Renal pelvis (tissue), 4 donors: ENCODE measurements around the gene FBXW8. TPM values are rescaled to one million over a fixed set of nuclear protein-coding genes. Genes with fewer than 3 reads are reported as not detected.

ENCODE experiments used
- DNase-seq: peaks from one replicate; pipeline ENCODE4 v3.0.0-alpha.2; 2013
- polyA plus RNA-seq, 3 donors: library from polyadenylated mRNA; unstranded; fragments of 120-200 nt; gene quantifications; one replicate each; pipeline ENCODE4 v1.2.1, GENCODE V29; 2013; ENCODE audit not compliant: insufficient read length in 3 of 3

Gene FBXW8
- polyA plus RNA-seq, 3 donors, result 25.3 to 25.9 (median 25.6) TPM

DNA sequence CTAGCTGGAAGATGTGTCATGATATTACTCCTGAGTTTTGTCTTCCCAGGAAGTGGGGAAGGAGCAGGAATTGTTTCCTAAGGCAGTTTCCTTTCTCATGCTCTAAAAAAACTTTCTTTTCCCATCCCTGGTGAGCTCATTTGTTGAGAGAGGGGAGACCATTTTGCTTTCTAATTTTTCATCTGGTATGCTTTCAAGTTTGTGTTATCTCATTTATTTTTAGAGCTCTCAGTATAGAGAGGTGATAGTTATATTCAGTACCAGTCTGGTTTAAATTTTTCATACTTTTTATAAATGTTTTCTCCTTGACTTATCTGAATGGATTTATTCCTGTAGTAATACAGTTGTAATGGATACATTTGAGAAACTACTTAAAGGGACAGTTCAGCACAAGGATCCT lies 79.6 kb downstream of the FBXW8 start:
- DNase-seq, result no peak

DNA sequence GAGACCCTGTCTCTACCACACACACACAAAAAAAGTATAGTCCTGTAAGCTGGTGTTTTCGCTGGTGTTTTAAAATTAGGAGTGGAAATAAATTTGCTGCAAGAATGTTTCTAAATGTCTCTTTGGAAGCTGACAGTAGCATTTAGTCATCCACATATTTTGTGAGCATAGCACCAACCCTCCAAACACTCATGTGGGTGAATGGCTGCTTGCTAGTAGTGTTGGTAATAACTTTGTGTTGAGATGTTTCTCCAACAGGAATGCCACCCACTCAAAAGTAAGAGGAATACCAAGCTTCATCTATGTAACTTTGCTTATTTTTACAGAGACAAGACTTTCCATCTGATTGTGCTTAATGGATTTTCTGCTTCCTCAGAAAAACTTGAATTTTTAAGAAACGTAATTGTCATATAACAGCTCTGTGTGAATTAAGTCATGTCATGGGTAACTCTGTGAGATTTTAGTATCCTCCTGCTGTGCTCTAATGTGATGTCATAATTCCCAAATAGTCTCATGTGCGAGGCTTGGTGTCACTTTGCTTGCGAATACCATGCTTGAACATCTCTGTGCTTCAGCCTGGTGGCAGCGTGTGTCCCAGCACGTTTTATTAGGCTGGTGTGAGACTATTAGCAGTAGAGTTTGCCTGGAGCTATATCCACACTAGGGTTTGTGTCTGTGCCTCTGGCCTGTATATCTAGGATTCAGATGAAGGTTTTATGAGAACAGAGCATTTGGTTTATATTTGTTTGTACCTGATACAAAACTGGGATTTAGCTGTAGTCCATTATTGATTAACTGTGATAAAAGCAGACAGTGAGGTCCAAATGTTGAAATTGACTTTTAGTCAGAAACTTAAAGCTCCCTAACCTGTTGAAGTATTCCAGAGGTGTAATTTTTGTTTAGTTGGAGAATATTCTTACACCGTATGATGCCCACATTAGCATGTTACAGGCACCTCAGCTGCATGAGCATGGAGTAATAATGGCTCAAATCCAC lies 80.5 kb downstream of the FBXW8 start:
- no peak for DNase-seq

DNA sequence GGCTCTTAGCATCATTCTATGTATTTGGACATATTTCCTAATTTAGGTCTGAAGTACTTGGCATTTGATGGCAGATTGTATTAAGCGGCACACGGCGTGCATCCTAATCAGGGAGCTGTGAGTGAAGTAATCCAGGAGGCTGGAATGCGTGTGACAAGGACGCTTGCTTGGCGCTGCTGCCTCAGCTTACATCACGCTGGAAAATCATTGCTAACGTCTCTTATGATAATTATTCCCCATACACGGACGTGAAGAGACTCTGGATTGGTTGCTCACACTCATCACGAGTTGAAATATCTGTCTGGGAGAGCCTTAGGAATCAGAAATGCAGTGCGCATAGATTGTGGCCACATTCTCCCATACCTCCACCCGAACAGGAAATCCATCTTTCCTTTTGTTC lies 85.3 kb downstream of the FBXW8 start:
- no peak for DNase-seq

DNA sequence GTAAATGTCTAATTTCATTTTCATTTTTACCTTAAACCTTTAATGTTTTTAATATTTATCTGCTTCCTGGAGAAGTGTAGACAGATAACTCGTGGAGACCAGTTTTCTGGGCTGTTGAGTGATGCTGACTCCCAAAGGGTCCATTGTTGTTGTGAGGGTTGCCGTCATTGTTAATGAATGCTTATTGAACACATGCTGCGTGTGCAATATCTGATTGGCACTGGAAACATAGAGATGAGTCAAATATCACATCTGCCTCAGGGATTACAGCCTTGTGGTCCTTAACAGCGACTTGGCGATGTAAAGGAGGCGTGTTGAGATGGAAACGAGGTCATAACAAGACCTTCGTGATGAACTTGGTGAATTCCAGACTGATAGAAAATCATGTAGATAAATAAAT lies 85.9 kb downstream of the FBXW8 start:
- no peak for DNase-seq

DNA sequence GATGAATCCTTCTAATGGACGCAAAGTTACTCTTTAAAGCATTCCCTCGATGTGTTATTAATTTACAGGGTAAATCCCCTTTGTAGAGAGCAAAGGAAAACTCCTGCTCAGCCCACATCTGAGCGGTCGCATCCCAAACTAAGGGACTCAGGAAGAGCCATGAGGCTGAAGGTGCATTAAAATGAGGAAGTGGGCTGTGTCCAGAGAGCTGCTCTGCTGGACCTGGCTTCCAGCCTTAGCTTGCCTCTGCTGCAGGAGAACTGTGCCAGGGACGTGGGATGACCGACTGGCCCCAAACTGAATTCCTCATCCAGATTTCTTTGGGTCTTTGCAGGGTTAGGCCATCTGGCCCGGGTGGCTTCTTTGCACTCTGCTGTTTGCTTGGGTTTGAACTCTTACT lies 88.3 kb downstream of the FBXW8 start:
- DNase-seq, result no peak

DNA sequence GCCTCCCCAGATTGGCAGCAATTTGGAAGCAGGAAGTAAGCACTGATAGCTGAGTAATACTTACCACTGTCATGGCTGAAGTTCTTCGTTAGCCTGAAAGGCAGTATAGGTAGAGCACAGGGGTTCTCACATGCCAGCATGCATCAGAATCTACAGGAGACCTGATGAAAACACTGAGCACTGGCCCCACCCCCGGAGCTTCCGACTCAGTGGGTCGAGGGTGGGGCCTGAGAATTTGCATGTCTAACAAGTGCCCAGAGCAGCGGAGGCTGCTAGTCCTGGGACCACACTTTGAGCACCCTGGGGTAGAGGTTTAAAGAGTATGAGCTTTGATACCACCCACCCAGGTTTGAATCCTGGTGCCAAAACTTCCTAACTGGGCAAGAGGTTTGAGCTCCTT lies 89.6 kb downstream of the FBXW8 start:
- DNase-seq, result no peak

DNA sequence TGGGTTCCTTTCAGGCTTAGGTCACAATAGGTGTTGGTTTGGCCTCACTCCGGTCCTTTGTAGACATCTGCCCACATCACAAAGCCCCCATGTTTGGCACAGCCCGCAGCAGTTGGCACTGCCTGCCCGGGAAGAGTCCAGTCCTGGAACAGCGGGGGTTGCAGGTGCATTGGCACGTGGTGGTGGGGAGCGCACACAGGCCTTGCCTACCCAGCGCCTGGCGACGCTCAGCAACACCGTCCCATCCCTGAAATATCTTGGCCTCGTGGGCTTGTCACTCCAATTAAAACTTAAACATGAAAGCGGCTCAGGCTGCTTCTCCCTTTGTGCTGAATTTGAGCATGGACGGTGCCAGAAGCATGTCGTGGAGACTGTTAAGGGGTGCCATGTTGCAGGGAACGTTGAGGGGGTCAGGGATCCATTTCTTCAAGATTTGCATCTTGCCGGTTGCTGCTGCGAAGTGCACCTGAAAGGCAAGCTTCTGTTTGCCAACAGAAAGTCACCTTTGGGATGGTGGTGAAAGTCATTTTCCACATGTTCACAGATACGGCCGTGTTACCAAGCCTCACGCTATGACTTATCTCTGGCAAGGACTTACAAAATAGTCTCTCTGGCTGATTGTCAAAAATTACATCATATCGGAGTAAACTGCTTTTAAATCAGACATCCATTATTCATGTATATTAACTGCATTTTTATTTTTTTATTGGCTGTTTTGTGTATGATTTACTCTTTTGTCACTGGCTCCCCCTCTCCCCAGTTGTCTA lies 91.5 kb downstream of the FBXW8 start:
- DNase-seq, result no peak

DNA sequence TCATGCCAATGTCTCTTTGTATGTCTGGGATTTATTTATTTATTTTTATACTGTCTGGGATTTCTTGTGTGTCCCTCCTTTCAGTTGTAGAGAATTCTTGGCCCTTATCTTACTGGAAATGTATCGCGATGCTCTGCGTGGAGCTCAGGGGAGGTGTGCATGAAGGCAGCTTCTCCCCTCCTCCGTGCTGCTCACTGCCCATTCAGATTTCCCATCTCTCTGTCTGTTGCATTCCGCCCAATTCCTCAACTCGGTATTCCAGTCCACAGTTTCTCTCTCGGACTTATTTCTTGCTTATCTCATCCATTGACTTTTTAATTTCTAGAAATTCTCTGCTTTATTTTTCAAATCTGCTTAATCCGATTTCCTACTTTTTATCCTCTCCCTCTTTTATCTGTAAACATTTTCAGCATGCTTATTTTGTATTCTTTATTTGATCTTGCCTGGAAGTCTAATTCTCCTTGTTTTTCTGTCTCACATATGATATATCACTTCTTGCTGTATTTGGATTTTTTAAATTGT lies 93.2 kb downstream of the FBXW8 start:
- no peak for DNase-seq

DNA sequence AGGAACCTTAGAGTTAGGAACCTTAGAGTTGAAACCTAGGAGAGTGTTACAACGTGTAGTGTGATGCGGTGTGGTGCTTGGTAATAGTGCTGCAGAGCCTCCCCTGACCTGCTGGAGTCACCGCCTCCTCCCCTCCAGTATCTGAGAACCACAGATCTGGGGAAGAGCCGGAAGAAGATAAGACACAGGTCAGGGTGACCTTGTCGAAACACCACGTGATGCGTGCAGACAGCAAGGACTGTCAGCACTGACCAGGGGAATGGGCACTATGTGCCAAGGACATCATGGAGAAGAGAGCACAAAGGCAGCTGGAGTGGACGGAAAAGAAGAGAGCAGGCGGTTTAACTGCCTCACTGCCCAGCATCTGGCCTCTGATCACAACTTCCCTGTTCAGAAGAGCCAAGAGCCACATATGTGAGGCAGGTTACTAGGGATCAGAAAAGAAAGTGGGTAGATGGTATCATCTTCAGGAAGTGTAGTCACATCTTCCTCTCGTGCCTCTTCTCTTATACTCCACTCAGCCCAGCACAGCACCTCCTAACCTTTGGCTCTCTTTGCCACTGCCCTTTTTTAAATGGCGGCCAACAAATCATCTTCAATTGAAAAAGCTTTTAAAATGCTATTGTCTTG lies 94.8 kb downstream of the FBXW8 start:
- no peak for DNase-seq

DNA sequence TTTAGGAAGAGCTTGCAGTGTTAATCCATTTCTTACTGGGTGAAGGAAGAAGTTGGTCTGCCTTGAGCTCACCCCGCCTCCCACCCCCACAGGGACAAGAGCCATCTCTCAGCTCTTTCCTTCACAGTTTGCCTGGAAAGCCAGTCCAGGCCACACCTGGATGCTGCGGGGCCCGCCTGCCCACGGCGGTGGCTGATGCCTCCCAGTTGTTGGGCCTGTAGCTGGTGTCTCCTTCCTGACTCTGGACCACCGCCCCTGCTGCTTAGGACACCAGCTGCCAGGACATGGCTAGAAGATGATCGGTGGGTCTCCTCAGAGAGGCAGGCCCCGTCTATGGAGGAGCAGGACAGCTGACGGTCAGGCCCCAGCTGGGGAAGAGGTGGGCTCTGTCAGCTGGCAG lies 95.6 kb downstream of the FBXW8 start:
- DNase-seq, result no peak

DNA sequence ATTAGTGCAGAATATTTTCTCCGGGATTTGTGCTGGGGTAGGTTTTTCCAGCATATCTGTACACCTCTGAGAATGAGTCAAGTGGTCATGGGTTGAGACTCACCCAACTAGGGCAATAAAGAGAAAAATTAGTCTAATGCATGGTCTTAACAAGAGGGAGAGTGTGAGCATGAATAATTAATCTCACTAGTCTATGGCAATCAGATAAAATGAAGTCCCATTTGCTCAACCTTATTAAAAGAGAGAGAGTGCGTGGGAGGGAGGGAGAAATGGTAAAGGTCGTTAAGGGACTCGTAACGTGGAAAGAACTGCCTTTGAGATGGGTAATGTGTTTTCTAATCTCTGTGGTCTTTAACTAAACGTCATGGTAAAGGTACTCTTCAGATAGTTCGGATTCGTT lies 96.8 kb downstream of the FBXW8 start:
- DNase-seq, result no peak

DNA sequence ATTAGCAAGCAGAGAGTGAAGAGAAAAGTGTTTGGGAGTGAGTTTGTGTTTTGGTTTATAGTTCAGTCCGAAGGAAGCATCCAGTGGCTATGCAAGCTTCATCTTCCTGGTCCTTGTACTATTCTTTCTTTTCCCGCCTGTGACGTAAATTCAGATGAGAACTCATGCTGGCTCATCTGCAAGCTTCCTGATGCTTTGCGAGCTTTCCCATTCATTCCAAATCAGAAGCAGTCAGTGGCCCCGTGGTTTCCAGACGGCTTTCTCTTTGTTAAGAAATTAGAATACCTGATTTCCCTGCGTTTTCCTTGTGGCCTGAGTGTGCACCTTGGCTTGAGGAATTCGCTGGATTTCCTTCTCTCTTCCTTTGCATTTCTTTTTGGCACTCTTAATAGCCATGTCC lies 99.0 kb downstream of the FBXW8 start:
- DNase-seq, result no peak

DNA sequence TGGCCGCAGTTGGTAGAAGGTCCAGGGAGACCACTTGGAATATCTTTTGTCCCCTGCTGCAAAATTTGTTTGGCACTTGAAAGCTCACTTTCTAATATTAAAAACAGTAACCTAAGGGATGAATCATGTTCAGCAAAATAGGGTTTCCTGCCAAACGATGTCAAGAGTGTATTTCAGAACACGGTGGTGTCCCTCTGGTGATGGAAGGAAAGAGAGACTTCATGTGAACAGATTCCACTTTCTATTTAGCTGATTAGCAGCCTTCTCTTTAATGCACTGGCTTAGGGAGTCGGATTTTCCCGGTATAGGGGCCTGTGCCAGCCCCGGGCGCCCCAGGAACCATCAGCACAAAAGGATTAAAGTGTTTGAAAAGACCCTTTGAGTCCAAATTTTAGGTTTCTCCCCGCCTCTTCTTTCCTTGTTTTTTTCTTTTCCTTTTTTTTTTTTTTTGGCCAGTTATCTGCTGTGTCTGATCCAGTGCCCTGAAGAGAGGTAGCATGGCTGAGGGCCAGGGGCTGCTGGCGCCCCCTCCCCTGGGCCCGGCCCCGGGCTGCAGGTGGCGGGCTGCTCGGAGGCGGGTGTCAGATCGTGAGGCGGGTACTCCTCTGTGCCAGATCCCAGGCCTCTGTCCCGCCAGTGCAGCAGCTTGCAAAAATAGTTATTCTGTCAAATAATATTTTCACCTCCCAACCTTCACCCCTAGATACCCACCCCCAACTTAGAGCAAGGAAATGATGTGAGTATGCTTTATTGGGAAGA lies 100.1 kb downstream of the FBXW8 start:
- no peak for DNase-seq

DNA sequence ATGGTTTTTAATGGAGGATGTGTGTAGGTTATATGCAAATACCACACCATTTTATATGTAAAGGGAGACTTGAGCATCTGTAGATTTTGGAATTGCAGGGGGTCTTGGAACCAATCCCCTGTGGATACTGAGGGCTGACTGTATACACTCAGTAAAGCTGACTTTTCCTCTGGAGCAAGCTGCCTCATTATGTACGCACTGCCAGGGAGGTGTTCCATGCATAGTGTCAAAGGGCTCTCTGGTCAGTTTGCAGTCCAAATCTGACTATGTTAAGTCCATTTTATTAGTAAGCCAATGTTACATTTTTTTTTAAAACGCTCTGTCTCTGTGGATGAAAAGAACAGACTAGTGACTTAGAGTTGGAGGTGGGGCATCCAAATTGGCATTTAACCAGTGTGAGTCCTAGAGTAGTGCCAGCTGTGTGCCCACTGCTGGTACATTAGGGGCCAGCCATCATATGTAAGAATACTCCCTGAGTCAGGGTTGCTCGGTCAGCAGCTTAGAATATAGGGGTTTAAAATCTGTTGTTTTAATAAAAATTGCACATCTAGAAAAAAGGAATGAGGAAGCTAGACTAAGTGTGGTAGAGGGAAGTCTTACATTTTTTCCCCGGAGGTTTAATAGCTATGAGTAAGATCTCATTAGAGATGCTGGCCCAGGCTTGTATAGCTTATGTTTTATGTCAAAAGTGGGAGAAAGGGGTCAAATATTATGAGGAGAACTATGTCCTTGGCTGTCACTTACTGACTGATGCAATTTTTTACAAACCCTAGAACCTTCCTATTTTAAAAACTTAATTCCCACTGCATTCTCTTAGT lies 101.4 kb downstream of the FBXW8 start:
- DNase-seq, result no peak

DNA sequence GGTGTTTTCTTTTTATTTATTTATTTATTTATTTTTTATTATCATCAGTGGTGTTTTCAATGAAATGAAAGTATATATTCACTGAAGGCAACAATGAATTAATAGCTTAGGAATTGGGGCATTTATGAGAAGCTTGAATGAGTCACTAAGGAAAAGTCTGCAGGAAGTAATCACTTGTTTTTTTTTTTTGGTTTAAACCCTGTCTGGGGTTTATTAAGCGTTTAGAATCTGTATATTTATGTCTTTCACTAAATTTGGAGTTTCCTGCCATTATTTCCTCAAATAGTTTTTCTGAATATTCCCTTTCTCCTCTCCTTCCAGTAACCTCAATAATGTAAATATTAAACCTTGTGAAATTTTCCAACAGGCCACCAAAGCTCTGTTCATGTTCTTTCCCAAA lies 103.0 kb downstream of the FBXW8 start:
- DNase-seq, result no peak

DNA sequence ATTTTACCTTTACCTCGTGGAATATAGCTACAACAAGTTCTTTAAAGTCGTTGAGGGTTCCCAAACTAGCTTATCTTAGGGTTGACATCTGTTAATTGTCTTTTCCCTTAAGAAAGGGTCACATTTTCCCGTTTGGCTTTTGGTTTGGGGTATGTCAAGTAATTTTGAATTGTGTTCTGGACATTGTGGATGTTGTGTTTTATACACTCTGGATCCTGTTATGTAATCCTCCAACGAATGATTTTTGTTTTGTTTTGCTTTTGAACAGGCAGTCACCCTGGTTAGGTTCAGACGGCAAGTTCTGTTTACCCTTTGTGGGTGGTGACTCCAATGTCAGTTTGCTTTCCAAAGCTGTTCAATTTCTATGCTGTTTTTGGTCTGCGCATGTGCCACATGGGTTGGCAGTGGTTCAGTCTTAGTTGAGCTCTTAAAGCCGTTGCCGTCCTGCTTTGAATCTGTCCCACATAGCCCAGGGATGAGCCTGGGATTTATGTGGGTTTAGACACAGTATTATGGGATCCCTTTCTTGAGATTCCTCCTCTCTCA lies 103.7 kb downstream of the FBXW8 start:
- DNase-seq, result no peak

DNA sequence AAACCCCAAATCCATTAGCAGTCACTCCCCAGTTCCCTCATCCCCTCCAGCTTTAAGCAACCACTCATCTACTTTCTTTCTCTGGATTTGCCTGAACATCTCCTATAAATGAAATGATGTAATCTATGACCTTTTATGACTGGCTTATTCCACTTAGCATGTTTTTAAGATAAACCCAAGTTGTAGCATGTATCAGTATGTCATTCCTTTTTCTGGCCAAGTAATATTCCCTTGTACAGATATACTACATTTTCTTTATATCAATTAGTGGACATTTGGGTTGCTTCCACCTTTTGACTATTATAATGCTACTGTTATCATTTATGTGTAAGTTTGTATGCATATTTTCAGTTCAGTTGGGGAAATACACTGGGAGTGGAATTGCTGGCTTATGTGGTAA lies 105.1 kb downstream of the FBXW8 start:
- DNase-seq, result no peak

DNA sequence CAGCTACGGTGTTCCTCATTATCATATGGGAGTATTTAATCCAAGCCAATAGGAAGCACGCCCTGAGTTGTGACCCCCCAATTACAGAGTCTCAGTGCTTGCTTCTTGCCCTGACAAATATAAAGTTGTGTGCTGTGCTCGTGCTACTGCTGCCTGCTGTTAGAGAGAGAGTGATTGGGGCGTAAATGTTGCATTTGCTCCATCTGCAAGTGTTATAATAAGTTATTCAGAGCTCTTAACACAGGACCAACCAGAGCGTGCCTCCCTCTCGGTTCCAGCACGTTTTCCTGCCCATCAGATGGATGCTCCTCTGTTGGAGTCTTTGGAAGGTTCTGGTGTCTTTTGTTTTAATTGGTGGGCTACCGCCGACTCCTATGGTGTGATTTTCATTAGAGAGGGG lies 107.1 kb downstream of the FBXW8 start:
- DNase-seq, result no peak

DNA sequence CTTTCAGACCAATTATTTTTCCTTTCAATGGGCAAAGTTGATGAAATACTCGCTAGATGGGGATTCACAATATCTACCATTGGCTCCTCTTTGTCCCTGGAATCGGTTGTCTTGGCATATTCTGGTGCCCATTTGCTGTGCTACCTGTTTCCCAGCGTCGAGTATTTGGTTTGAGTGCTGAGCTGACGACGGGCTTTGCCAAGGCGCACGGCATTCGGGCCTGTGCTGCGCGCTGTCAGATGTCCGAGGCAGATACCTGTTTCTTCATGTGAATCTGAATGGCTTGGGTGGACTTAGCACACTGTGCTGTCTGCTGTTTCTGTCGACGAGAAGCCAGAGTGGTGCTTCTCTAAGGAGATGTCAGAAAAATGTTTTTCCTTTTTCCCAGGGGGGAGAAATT lies 107.5 kb downstream of the FBXW8 start:
- DNase-seq, result no peak

DNA sequence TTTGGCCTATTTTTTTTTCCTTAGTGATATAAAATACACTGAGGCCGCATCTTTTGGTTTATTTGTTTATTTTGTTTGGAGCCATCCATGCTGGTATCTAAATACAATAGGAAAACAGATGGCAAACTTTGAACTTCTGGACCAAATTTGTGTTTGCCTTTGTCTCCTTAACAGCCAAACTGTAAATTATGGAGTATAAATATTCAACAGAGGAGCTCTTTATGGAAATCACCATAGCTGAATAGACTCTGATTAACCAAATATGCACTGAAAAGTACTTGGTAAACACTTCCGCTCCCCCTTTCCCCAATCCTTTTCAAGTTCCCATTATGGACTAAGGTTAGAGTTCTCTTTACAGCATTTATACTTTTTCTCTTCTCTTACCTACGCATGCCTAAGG lies 107.9 kb downstream of the FBXW8 start:
- DNase-seq, result no peak
